Measurements from ENCODE around the gene HLA-DQA2. TPM values are rescaled to one million over a fixed set of nuclear protein-coding genes. Genes with fewer than 3 reads are reported as not detected.

Gene HLA-DQA2
- total RNA-seq, 1 experiment from 2014 or later: not detected

GRCh38 chr6:32752580-32752979 lies 11.4 kb downstream of the HLA-DQA2 start:
- Histone ChIP-seq H3K56ac (ENCODE audit: insufficient read length, low read depth, low read length) (no peak overlapping the region), H4K5ac (ENCODE audit: insufficient read length, low read depth, low read length) (no peak overlapping the region), H2BK20ac (ENCODE audit: low read depth, low read length, poor library complexity, severe bottlenecking) (no peak overlapping the region), H3K79me1 (ENCODE audit: insufficient read depth, low read depth, low read length, poor library complexity, severe bottlenecking) (no peaks in the 10 kb centered on the region), H2AFZ (ENCODE audit: low read length) (no peak overlapping the region), H2BK120ac (ENCODE audit: low read depth, low read length, poor library complexity, severe bottlenecking) (no peak overlapping the region), H4K20me1 (ENCODE audit: control insufficient read depth, insufficient read depth, insufficient read length) (no peaks in the 10 kb centered on the region), H3K23me2 (ENCODE audit: insufficient read length, low read depth, low read length, poor library complexity, severe bottlenecking) (no peaks in the 10 kb centered on the region), H3K18ac (ENCODE audit: insufficient read length, low read depth, low read length) (no peak overlapping the region), H3K79me2 (ENCODE audit: insufficient read depth, low read length) (no peaks in the 10 kb centered on the region), H2BK12ac (ENCODE audit: insufficient read length, low read depth, low read length) (no peak overlapping the region), H3K23ac (ENCODE audit: insufficient read length, low read depth, low read length) (no peak overlapping the region), H2BK15ac (ENCODE audit: low read depth, low read length) (no peak overlapping the region), H3K4ac (ENCODE audit: low read depth, low read length) (no peak overlapping the region), H3K9me3 (ENCODE audit: control insufficient read depth, low read depth, low read length) (no peaks in the 10 kb centered on the region), H3K9ac (ENCODE audit: extremely low read depth, insufficient read length, low read length) (no peak overlapping the region), H4K8ac (replicated peaks; ENCODE audit: insufficient read length, low read depth, low read length) (no peak overlapping the region), H2BK5ac (ENCODE audit: insufficient read length, low read length) (no peak overlapping the region), H3K4me1 (ENCODE audit: insufficient read depth, low read length) (no peaks in the 10 kb centered on the region), H3K27me3 (ENCODE audit: insufficient read depth, low read length) (no peaks in the 10 kb centered on the region), H3T11ph (ENCODE audit: low read length) (no peak overlapping the region), H2AK5ac (ENCODE audit: insufficient read length, low read length) (no peak overlapping the region), H4K91ac (ENCODE audit: insufficient read length, low read depth, low read length) (no peak overlapping the region), H3K4me2 (ENCODE audit: insufficient read depth, insufficient read length, low read length) (no peak overlapping the region), H3K27ac (ENCODE audit: insufficient read length, low read depth, low read length) (no peak overlapping the region), H3K14ac (ENCODE audit: insufficient read depth, low read length) (no peak overlapping the region)
- Mint-ChIP-seq H3K4me1 (peaks cover 7 to 8% of the 10 kb centered on the region in 2 experiments; a peak in 3 of 4 replicates), H3K27me3 (ENCODE audit: low read depth) (peaks cover 7% of the 10 kb centered on the region), H3K36me3 (ENCODE audit: insufficient read depth in 1 of 3, low read depth in 3 of 3) (no peaks in the 10 kb centered on the region), H3K27ac (no peak overlapping the region), H3K4me3 (no peak overlapping the region), H3K9me3 (no peaks in the 10 kb centered on the region)
- TF ChIP-seq CTCF (conservative IDR thresholded peaks at IDR 0.05): no peak
- DNase-seq: no peak
- no CpG with 5 or more reads among the region's 8 CpGs for WGBS (ENCODE audit: extremely low coverage, insufficient read length, low lambda C conversion rate)

Measured in H9 (cell line).